ENCODE measurements around the gene ARFGAP3. TPM values are rescaled to one million over a fixed set of nuclear protein-coding genes. Genes with fewer than 3 reads are reported as not detected.

ARFGAP3 gene
- total RNA-seq, 2 experiments from 2014 or later = 31.2 to 35.4 TPM

DNA sequence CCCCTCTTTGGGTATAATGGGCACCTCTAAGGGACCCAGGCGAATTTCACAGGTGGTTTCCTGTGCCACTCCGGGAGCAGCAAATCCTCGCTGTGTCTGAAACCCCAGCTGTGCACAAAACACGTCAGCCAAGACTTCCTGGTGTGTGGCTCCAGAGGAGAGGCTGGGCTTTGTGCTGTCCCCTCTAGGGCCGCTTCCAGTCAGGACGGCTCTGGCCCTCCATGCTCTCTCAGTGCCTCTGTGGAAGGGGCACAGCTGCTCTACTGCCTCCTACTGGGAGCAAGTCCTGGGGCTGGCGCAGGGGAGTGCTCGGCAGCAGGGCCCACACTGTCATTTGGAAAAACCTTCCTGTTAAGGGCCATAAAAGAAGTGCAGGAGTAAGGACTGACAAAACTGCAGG is 23.7 kb upstream of the ARFGAP3 start:
- H3K27ac Mint-ChIP-seq = no peak overlapping the region
- H3K9me3 Mint-ChIP-seq (ENCODE audit: low read depth) = no peaks in the 10 kb centered on the region
- CTCF ChIA-PET = no interaction called here
- DNase-seq (no peak), ATAC-seq (no peak)
- no peaks in the 10 kb centered on the region for H3K4me1 Mint-ChIP-seq
- H3K4me3 Mint-ChIP-seq = no peak overlapping the region
- H3K36me3 Mint-ChIP-seq = peaks cover 3% of the 10 kb centered on the region
- no peaks in the 10 kb centered on the region for H3K27me3 Mint-ChIP-seq

DNA sequence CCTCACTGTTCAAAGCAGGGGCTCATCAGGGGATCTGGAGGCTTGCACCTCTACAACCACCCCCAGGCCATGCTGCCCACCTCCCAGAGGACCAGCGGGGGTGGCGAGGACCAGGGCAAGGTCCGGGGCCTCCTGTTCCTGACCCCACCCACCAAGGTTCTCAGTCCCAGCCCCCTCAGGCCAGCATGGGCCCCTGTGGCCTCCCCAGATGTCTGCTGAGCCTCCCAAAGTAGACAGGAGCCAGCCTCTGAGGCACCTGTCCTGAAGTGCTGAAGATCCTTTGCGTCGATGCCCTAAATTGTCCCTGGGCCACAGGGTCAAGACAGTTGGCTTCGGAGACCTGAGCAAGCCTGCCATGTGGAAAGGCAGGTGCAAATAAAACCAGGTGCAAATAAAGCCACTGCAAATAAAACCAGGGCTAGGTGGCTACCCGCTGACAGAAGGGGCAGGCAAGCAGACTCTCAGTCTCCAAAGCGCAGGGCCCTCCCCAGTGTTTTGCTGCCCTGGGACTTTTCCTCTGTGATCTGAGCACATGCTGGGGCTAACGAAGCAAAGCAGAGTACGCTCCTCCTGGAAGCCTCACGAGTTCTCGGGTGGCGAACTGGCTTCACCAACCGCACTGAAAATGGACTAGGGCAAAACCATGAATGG is 22.4 kb upstream of the ARFGAP3 start:
- CTCF ChIA-PET = interaction anchor here (0.5 kb wide), 1 partner anchor 105 kb away, joined by 3 read pairs; no protein-coding TSS in a partner anchor
- no peak overlapping the region for H3K27ac Mint-ChIP-seq
- H3K4me3 Mint-ChIP-seq = no peak overlapping the region
- H3K9me3 Mint-ChIP-seq (ENCODE audit: low read depth) = no peaks in the 10 kb centered on the region
- ATAC-seq = no peak
- H3K27me3 Mint-ChIP-seq = no peaks in the 10 kb centered on the region
- no peak for DNase-seq
- H3K36me3 Mint-ChIP-seq = peaks cover 3% of the 10 kb centered on the region
- no peaks in the 10 kb centered on the region for H3K4me1 Mint-ChIP-seq

GRCh38 chr22:42878561-42879305 is 21.7 kb upstream of the ARFGAP3 start:
- Mint-ChIP-seq H3K9me3 (ENCODE audit: low read depth) (no peaks in the 10 kb centered on the region), H3K27me3 (no peaks in the 10 kb centered on the region), H3K36me3 (peaks cover 5% of the 10 kb centered on the region), H3K4me3 (no peak overlapping the region), H3K27ac (no peak overlapping the region), H3K4me1 (no peaks in the 10 kb centered on the region)
- no peak for DNase-seq
- CTCF ChIA-PET = interaction anchor here (0.5 kb wide), 1 partner anchor 19 kb away, joined by 3 read pairs; no protein-coding TSS in a partner anchor
- no peak for ATAC-seq

GRCh38 chr22:42877597-42878340 is 20.7 kb upstream of the ARFGAP3 start:
- CTCF ChIA-PET = interaction anchor here (0.5 to 2.5 kb wide), 2 partner anchors 10 to 18 kb away, joined by 3 to 9 read pairs; no protein-coding TSS in a partner anchor
- H3K27me3 Mint-ChIP-seq = no peaks in the 10 kb centered on the region
- H3K36me3 Mint-ChIP-seq = peaks cover 3% of the 10 kb centered on the region

DNA sequence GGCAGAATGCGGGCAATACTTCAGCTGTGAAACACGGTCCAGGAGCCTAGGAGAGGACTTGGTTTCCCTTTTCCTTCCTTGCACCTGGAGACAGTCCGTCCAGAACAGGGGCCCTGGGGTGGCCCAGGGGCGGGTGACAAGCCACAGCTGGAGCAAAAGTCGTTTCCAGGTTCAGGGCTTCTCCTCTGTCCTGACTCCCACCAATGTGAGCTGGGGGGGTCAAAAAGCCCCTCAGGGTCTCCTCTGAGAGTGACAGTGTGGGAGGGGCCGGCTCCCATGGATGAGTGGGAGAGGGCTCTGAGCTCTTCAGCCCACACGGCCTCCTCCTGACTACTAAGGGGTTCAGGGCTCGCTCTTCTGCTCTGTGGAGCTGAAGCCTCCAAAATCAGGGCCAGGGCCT is 20.1 kb upstream of the ARFGAP3 start:
- no peaks in the 10 kb centered on the region for H3K9me3 Mint-ChIP-seq (ENCODE audit: low read depth)
- no peaks in the 10 kb centered on the region for H3K4me1 Mint-ChIP-seq
- ATAC-seq (no peak), DNase-seq (no peak)
- CTCF ChIA-PET = interaction anchor here (2.5 kb wide), 1 partner anchor 9 kb away, joined by 9 read pairs; no protein-coding TSS in a partner anchor
- no peak overlapping the region for H3K27ac Mint-ChIP-seq
- H3K4me3 Mint-ChIP-seq = no peak overlapping the region
- peaks cover 3% of the 10 kb centered on the region for H3K36me3 Mint-ChIP-seq
- H3K27me3 Mint-ChIP-seq = no peaks in the 10 kb centered on the region

More at GRCh38 chr22:42877597-42878340, 20.7 kb upstream of the ARFGAP3 start:
- H3K4me1 Mint-ChIP-seq = no peaks in the 10 kb centered on the region
- DNase-seq = no peak
- no peak for ATAC-seq
- H3K9me3 Mint-ChIP-seq (ENCODE audit: low read depth) = no peaks in the 10 kb centered on the region
- no peak overlapping the region for H3K4me3 Mint-ChIP-seq
- H3K27ac Mint-ChIP-seq = no peak overlapping the region

GRCh38 chr22:42876041-42876440 is 19.0 kb upstream of the ARFGAP3 start:
- DNase-seq = no peak
- Mint-ChIP-seq H3K27me3 (no peaks in the 10 kb centered on the region), H3K36me3 (peaks cover 3% of the 10 kb centered on the region), H3K9me3 (ENCODE audit: low read depth) (no peaks in the 10 kb centered on the region), H3K4me3 (no peak overlapping the region), H3K4me1 (no peaks in the 10 kb centered on the region), H3K27ac (no peak overlapping the region)
- ATAC-seq = no peak
- CTCF ChIA-PET = interaction anchor here (2.5 kb wide), 1 partner anchor 8 kb away, joined by 9 read pairs; no protein-coding TSS in a partner anchor

- CTCF ChIA-PET = interaction anchor here (0.8 to 1.3 kb wide), 2 partner anchors 29 to 160 kb away, joined by 3 to 5 read pairs; no protein-coding TSS in a partner anchor
- no peaks in the 10 kb centered on the region for H3K9me3 Mint-ChIP-seq (ENCODE audit: low read depth)
- no peak overlapping the region for H3K4me3 Mint-ChIP-seq
- H3K36me3 Mint-ChIP-seq = peaks cover 4% of the 10 kb centered on the region
- H3K27ac Mint-ChIP-seq = no peak overlapping the region
- DNase-seq = no peak
- ATAC-seq = no peak
- no peaks in the 10 kb centered on the region for H3K4me1 Mint-ChIP-seq
- H3K27me3 Mint-ChIP-seq = no peaks in the 10 kb centered on the region
These were observed 16.9 kb upstream of the ARFGAP3 start for GRCh38 chr22:42874010-42874409.

GRCh38 chr22:42873356-42873755 is 16.3 kb upstream of the ARFGAP3 start:
- Mint-ChIP-seq H3K27me3 (no peaks in the 10 kb centered on the region), H3K9me3 (ENCODE audit: low read depth) (no peaks in the 10 kb centered on the region), H3K36me3 (peaks cover 4% of the 10 kb centered on the region), H3K4me3 (no peak overlapping the region), H3K27ac (no peak overlapping the region), H3K4me1 (no peaks in the 10 kb centered on the region)
- ATAC-seq (no peak), DNase-seq (no peak)
- CTCF ChIA-PET = interaction anchor here (0.8 to 1.6 kb wide), 3 partner anchors 15 to 161 kb away, joined by 3 to 5 read pairs (median 4); no protein-coding TSS in a partner anchor

DNA sequence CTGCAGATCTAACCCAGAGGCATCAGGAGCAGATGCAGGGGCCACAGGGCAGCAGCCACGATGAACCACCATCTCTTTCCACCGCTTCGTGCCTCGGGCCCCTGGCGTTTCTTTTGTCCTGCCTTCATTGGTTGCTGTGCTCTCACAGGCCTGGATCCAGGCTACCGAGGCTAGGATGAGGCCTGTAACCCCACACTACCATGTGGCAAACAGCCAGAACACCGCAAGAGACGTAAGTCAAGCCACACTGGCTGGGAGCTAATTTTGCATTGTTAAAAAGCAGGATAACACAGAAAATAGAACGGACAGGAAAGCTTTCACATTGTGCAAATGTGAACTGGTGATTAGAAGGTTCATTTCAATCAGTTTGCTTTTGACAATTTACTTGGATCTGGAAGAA is 15.7 kb upstream of the ARFGAP3 start:
- no peak overlapping the region for H3K27ac Mint-ChIP-seq
- H3K4me1 Mint-ChIP-seq = no peaks in the 10 kb centered on the region
- H3K9me3 Mint-ChIP-seq (ENCODE audit: low read depth) = no peaks in the 10 kb centered on the region
- CTCF ChIA-PET = interaction anchor here (1.3 to 1.6 kb wide), 2 partner anchors 14 to 161 kb away, joined by 4 to 5 read pairs; no protein-coding TSS in a partner anchor
- H3K27me3 Mint-ChIP-seq = no peaks in the 10 kb centered on the region
- no peak for ATAC-seq
- H3K4me3 Mint-ChIP-seq = no peak overlapping the region
- no peak for DNase-seq
- H3K36me3 Mint-ChIP-seq = peaks cover 3% of the 10 kb centered on the region

- Mint-ChIP-seq H3K4me1 (peaks cover 1% of the 10 kb centered on the region), H3K9me3 (ENCODE audit: low read depth) (no peaks in the 10 kb centered on the region), H3K4me3 (no peak overlapping the region), H3K27me3 (no peaks in the 10 kb centered on the region), H3K27ac (no peak overlapping the region), H3K36me3 (peaks cover 3% of the 10 kb centered on the region)
- DNase-seq = no peak
- CTCF ChIA-PET = interaction anchor here (1.0 kb wide), 1 partner anchor 89 kb away, joined by 3 read pairs; no protein-coding TSS in a partner anchor
- ATAC-seq = no peak
These were observed 14.3 kb upstream of the ARFGAP3 start for GRCh38 chr22:42871146-42872050.

- Mint-ChIP-seq H3K27me3 (no peaks in the 10 kb centered on the region), H3K27ac (no peak overlapping the region), H3K4me3 (no peak overlapping the region), H3K36me3 (peaks cover 7% of the 10 kb centered on the region), H3K4me1 (peaks cover 1% of the 10 kb centered on the region), H3K9me3 (ENCODE audit: low read depth) (no peaks in the 10 kb centered on the region)
- no peak for DNase-seq
- CTCF ChIA-PET = interaction anchor here (0.8 to 1.3 kb wide), 5 partner anchors 11 to 248 kb away, joined by 3 to 4 read pairs (median 3); no protein-coding TSS in a partner anchor
- no peak for ATAC-seq
These were observed 12.9 kb upstream of the ARFGAP3 start for GRCh38 chr22:42869888-42870480.

DNA sequence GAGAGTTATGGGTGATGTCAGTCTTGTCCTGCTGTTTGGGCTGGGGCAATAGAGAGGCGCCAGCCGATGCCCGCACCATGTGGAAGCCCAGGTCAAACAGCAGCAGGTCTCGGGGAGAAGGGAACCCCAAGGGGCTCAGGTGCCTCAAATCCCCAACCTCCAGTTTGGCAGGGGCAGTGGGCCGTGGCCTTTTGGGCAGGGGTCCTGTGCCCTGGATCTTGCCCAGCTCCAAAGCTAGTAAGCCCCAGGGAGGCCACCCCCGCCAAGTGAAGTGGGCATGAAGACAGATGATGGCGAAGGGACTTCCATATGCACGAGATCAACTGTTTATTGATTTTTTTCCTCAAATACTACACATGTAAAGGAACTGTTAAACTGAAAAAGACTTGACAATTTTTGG is 12.4 kb upstream of the ARFGAP3 start:
- ATAC-seq (no peak), DNase-seq (no peak)
- H3K9me3 Mint-ChIP-seq (ENCODE audit: low read depth) = no peaks in the 10 kb centered on the region
- H3K4me1 Mint-ChIP-seq = peaks cover 1% of the 10 kb centered on the region
- no peak overlapping the region for H3K4me3 Mint-ChIP-seq
- no peaks in the 10 kb centered on the region for H3K27me3 Mint-ChIP-seq
- H3K36me3 Mint-ChIP-seq = peaks cover 10% of the 10 kb centered on the region
- H3K27ac Mint-ChIP-seq = no peak overlapping the region
- CTCF ChIA-PET = interaction anchor here (0.9 to 2.3 kb wide), 6 partner anchors 11 to 248 kb away, joined by 3 to 13 read pairs (median 6); no protein-coding TSS in a partner anchor
